Mesenchymal stem cell (in vitro differentiated cells and primary cell): ENCODE results near the gene NAP1L5.

Experiments used
- DNase-seq: peaks from one replicate; pipeline ENCODE4 v3.0.0-alpha.2; 2013
- H2AFZ ChIP-seq: one replicate; pipeline ENCODE4 v1.6.1; 2013; ENCODE audit warnings: low read depth, mild to moderate bottlenecking, control low read depth, inconsistent platforms, low read length, moderate library complexity
- H2AK5ac ChIP-seq: 2 replicates; pipeline ENCODE4 v1.6.1; 2013; ENCODE audit warnings: low read length, moderate library complexity, mild to moderate bottlenecking, inconsistent platforms; ENCODE audit not compliant: severe bottlenecking
- H2BK120ac ChIP-seq: one replicate; pipeline ENCODE4 v1.6.1; 2013; ENCODE audit warnings: low read depth, mild to moderate bottlenecking, inconsistent platforms, low read length, moderate library complexity
- H2BK12ac ChIP-seq, 2 experiments: one replicate each; pipeline ENCODE4 v1.6.1; 2013; ENCODE audit warnings: inconsistent platforms in 2 of 2, low read length in 2 of 2, mild to moderate bottlenecking in 2 of 2, moderate library complexity in 2 of 2, control low read depth in 1 of 2
- H2BK15ac ChIP-seq: one replicate; pipeline ENCODE4 v1.6.1; 2013; ENCODE audit warnings: mild to moderate bottlenecking, low read depth, inconsistent platforms; ENCODE audit not compliant: poor library complexity, severe bottlenecking
- H2BK5ac ChIP-seq: 2 replicates; pipeline ENCODE4 v1.6.1; 2013; ENCODE audit warnings: low read depth, mild to moderate bottlenecking, low read length, control low read depth, inconsistent platforms; ENCODE audit not compliant: poor library complexity, severe bottlenecking
- H3K14ac ChIP-seq, 2 experiments: one replicate each; pipeline ENCODE4 v1.6.1; 2013; ENCODE audit warnings: inconsistent platforms in 2 of 2, low read length in 2 of 2, control low read depth in 1 of 2, mild to moderate bottlenecking in 1 of 2, moderate library complexity in 1 of 2
- H3K18ac ChIP-seq, 2 experiments: one replicate each; pipeline ENCODE4 v1.6.1; 2013; ENCODE audit warnings: inconsistent platforms in 2 of 2, low read length in 2 of 2, control low read depth in 1 of 2, low read depth in 1 of 2, mild to moderate bottlenecking in 1 of 2
- H3K23ac ChIP-seq, 2 experiments: one replicate each; pipeline ENCODE4 v1.6.1; 2013; ENCODE audit warnings: inconsistent platforms in 2 of 2, low read length in 2 of 2, mild to moderate bottlenecking in 2 of 2, moderate library complexity in 2 of 2, control low read depth in 1 of 2
- H3K27ac ChIP-seq: 2 replicates; pipeline ENCODE4 v1.5.1; 2013; ENCODE audit warnings: mild to moderate bottlenecking, moderate library complexity, low read length, control low read depth, inconsistent platforms; ENCODE audit not compliant: poor library complexity, severe bottlenecking
- H3K27me3 ChIP-seq, 2 experiments: 2 replicates each; pipeline versions ENCODE4 v1.6.1 to v1.7.0; 2013; ENCODE audit warnings: low read length in 2 of 2, mild to moderate bottlenecking in 2 of 2, moderate library complexity in 2 of 2, control low read depth in 1 of 2, inconsistent platforms in 1 of 2; ENCODE audit not compliant: control insufficient read depth in 1 of 2, insufficient read depth in 1 of 2
- H3K36me3 ChIP-seq, 2 experiments: 2 replicates each; pipeline versions ENCODE4 v1.6.1 to v1.7.0; 2013; ENCODE audit warnings: low read length in 2 of 2, control low read depth in 1 of 2, inconsistent platforms in 1 of 2, low read depth in 1 of 2, mild to moderate bottlenecking in 1 of 2; ENCODE audit not compliant: insufficient read depth in 2 of 2, control insufficient read depth in 1 of 2
- H3K4ac ChIP-seq, 2 experiments: one replicate each; pipeline ENCODE4 v1.6.1; 2013; ENCODE audit warnings: inconsistent platforms in 2 of 2, low read length in 2 of 2, mild to moderate bottlenecking in 2 of 2, moderate library complexity in 2 of 2, control low read depth in 1 of 2, low read depth in 1 of 2
- H3K4me1 ChIP-seq: 2 replicates; pipeline ENCODE4 v1.6.1; 2013; ENCODE audit warnings: low read depth, low read length, control low read depth; ENCODE audit not compliant: control insufficient read depth, insufficient read depth
- H3K4me2 ChIP-seq: 2 replicates; pipeline ENCODE4 v1.6.1; 2013; ENCODE audit warnings: low read length, mild to moderate bottlenecking, inconsistent platforms; ENCODE audit not compliant: poor library complexity, severe bottlenecking
- H3K4me3 ChIP-seq, 2 experiments: 2 replicates each; pipeline versions ENCODE4 v1.5.1 to v1.7.0; 2013; ENCODE audit warnings: low read length in 2 of 2, mild to moderate bottlenecking in 2 of 2, control low read depth in 1 of 2, low read depth in 1 of 2; ENCODE audit not compliant: insufficient read depth in 1 of 2
- H3K79me1 ChIP-seq: replicated peaks from 2 replicates; pipeline ENCODE4 v1.6.1; 2013; ENCODE audit warnings: mild to moderate bottlenecking, control low read depth, low read length, inconsistent platforms; ENCODE audit not compliant: poor library complexity, severe bottlenecking
- H3K9ac ChIP-seq: 2 replicates; pipeline ENCODE4 v1.7.0; 2013; ENCODE audit warnings: mild to moderate bottlenecking, low read length, moderate library complexity
- H3K9me3 ChIP-seq: 2 replicates; pipeline ENCODE4 v1.7.0; 2013; ENCODE audit warnings: mild to moderate bottlenecking, low read length; ENCODE audit not compliant: control insufficient read depth
- H4K8ac ChIP-seq: one replicate; pipeline ENCODE4 v1.6.1; 2013; ENCODE audit warnings: inconsistent platforms, mild to moderate bottlenecking, low read length, moderate library complexity
- H4K91ac ChIP-seq: one replicate; pipeline ENCODE4 v1.6.1; 2013; ENCODE audit warnings: mild to moderate bottlenecking, low read length, inconsistent platforms
- WGBS: methylation state at CpG from one replicate; pipeline ENCODE4 v1.1.7; 2013; ENCODE audit warnings: mixed read lengths; 5-methylcytosine and 5-hydroxymethylcytosine counted together

The NAP1L5 gene

GRCh38 chr4:88660446-88661294 is 37.0 kb downstream of the NAP1L5 start:
- Histone ChIP-seq H3K4me3 (peak overlapping the region in 1 of 2 experiments; percentile 2), H3K9ac (peak overlapping the region; percentile 67), H4K8ac (no peak overlapping the region), H3K9me3 (no peaks in the 10 kb centered on the region), H3K14ac (no peak overlapping the region), H3K27ac (no peak overlapping the region), H3K79me1 (no peaks in the 10 kb centered on the region), H2BK5ac (no peak overlapping the region), H2BK15ac (no peak overlapping the region), H3K4me2 (no peak overlapping the region), H3K27me3 (no peaks in the 10 kb centered on the region), H2AK5ac (no peak overlapping the region), H2BK120ac (no peak overlapping the region), H3K4me1 (peaks cover 4% of the 10 kb centered on the region), H3K36me3 (peaks cover 0 to 17% of the 10 kb centered on the region in 2 experiments), H2BK12ac (no peak overlapping the region), H4K91ac (no peak overlapping the region), H3K18ac (no peak overlapping the region), H3K23ac (no peak overlapping the region), H2AFZ (no peak overlapping the region), H3K4ac (no peak overlapping the region)
- 82% methylated on average over 3 of the region's 7 CpGs for WGBS
- peak; percentile 37 for DNase-seq

DNA sequence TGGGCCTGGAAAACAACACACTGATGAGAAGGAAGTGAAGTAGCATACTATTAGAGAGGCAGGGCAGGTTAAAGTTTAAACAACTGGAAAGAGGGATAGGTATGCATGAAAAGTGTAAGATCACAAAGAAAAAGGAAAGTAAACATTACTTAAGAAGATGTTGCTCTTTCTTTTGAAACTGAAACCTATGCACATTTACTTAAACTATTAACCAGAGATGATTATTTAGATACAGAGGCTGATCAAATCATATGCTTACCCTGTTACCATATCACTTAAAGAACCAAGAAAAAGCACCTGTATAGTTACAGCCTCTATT is 37.8 kb downstream of the NAP1L5 start:
- no peak overlapping the region for H3K4me3 ChIP-seq
- no peak overlapping the region for H2BK15ac ChIP-seq
- no peak overlapping the region for H3K4ac ChIP-seq

DNA sequence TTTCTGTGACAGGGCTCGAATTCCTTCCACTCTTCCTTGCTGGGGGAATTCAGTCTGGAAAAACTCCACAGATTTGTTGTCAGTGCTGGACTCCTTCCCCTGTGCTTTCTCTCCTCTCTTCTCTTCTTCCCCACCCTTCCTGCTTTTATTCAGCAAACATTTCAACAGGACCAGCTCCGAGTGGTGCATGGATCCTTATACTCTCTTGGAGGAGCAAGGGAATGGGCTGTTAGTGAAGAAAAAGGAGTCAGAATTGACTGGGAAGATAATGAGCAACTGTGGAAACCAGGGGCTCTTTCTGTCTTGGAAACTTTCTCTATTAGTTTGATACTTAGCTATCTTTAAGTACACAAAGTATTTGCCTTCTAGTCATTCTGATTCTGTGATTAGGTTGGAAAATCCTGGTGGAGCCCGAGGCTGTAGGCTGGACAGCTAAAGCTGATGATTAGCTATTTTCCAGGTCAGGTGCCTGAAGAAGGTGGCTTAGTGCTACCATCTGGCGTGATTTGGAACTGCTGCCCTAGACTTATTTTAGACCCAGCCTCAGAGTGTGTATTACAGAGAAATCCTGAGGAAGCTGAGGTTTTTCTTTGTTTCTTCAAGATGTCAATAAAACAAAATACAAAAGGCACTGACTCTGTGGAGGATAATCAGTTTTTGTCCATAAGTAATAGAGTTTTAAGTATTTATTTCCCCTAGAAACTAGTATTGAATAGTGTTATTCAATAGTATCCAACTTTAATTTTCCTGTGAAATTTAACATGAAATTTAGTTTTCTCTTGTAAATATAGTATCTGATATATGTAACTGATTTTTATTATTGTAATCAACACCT is 38.4 kb downstream of the NAP1L5 start:
- 46% methylated on average over 4 of the region's 4 CpGs for WGBS
- DNase-seq: peak; percentile 70
- H3K4ac ChIP-seq: no peak overlapping the region

More for the DNA sequence above, 37.8 kb downstream of the NAP1L5 start:
- Histone ChIP-seq H3K9me3 (no peaks in the 10 kb centered on the region), H3K14ac (no peak overlapping the region), H4K91ac (no peak overlapping the region), H3K79me1 (no peaks in the 10 kb centered on the region), H3K27me3 (no peaks in the 10 kb centered on the region), H3K18ac (no peak overlapping the region), H2AK5ac (no peak overlapping the region), H3K4me1 (peaks cover 4% of the 10 kb centered on the region), H3K23ac (no peak overlapping the region), H2BK5ac (no peak overlapping the region), H3K27ac (no peak overlapping the region), H3K36me3 (peaks cover 0 to 26% of the 10 kb centered on the region in 2 experiments), H2BK12ac (no peak overlapping the region), H2AFZ (no peak overlapping the region), H2BK120ac (no peak overlapping the region), H3K9ac (peak overlapping the region; percentile 51), H3K4me2 (no peak overlapping the region), H4K8ac (no peak overlapping the region)
- no peak for DNase-seq

DNA sequence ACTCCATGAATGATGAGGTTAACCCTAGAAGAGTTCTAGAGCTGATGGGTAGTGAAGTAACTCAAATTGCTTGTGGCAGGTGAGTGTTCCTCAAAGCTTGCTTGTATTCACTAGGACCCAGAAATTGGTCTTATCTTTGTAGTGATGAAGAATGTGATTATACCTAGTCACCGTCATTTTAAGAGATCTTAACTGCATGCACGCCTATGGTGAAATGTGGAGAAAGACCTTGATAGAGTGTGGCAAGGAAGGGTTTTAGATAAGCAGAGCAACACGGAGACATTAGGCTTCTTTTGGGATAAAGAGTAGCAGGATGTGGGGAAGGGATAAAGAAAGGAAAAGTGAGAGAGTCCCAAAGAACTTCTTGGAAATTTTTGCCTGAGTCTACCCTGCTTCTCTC is 42.4 kb downstream of the NAP1L5 start:
- 93% methylated on average over 3 of the region's 3 CpGs for WGBS

More for the DNA sequence above, 38.4 kb downstream of the NAP1L5 start:
- H3K27me3 ChIP-seq: no peaks in the 10 kb centered on the region
- no peak overlapping the region for H3K14ac ChIP-seq
- peak overlapping the region in 1 of 2 experiments; percentile 28 for H2BK12ac ChIP-seq
- H3K79me1 ChIP-seq: no peaks in the 10 kb centered on the region
- no peak overlapping the region for H4K91ac ChIP-seq
- peak overlapping the region; percentile 51 for H3K9ac ChIP-seq
- peaks cover 0 to 30% of the 10 kb centered on the region in 2 experiments for H3K36me3 ChIP-seq
- no peak overlapping the region for H3K4me3 ChIP-seq
- H4K8ac ChIP-seq: no peak overlapping the region
- no peak overlapping the region for H2AFZ ChIP-seq
- no peak overlapping the region for H2BK120ac ChIP-seq
- H2AK5ac ChIP-seq: peak overlapping the region; percentile 16
- H3K4me1 ChIP-seq: peaks cover 4% of the 10 kb centered on the region
- H3K23ac ChIP-seq: no peak overlapping the region
- H3K9me3 ChIP-seq: no peaks in the 10 kb centered on the region
- H3K4me2 ChIP-seq: no peak overlapping the region
- H3K18ac ChIP-seq: peak overlapping the region in 1 of 2 experiments; percentile 39
- H2BK15ac ChIP-seq: no peak overlapping the region
- no peak overlapping the region for H2BK5ac ChIP-seq
- peak overlapping the region; percentile 30 for H3K27ac ChIP-seq

More for the DNA sequence above, 42.4 kb downstream of the NAP1L5 start:
- Histone ChIP-seq H3K27ac (no peak overlapping the region), H4K91ac (no peak overlapping the region), H4K8ac (no peak overlapping the region), H2AFZ (no peak overlapping the region), H3K14ac (no peak overlapping the region), H3K4me2 (no peak overlapping the region), H3K36me3 (peaks cover 0 to 43% of the 10 kb centered on the region in 2 experiments), H3K9ac (no peak overlapping the region), H2BK12ac (no peak overlapping the region), H3K79me1 (no peaks in the 10 kb centered on the region), H2BK5ac (no peak overlapping the region), H3K4me3 (no peak overlapping the region), H2AK5ac (no peak overlapping the region), H3K9me3 (no peaks in the 10 kb centered on the region), H2BK15ac (no peak overlapping the region), H3K4me1 (no peaks in the 10 kb centered on the region), H3K23ac (no peak overlapping the region), H3K4ac (no peak overlapping the region), H3K27me3 (no peaks in the 10 kb centered on the region), H3K18ac (no peak overlapping the region), H2BK120ac (no peak overlapping the region)
- DNase-seq: no peak
